Liver (tissue), 9 donors: ENCODE results near the gene POLR2L. TPM values are rescaled to one million over a fixed set of nuclear protein-coding genes. Genes with fewer than 3 reads are reported as not detected.

Source experiments
- DNase-seq: peaks from one replicate; pipeline ENCODE4 v3.0.0-alpha.2; 2017; ENCODE audit warnings: low spot score
- H3K27ac ChIP-seq, 2 donors: one replicate each; pipeline ENCODE4 v1.7.0; 2013; ENCODE audit warnings: inconsistent platforms in 2 of 2, low read length in 2 of 2, control low read depth in 1 of 2, low read depth in 1 of 2, mild to moderate bottlenecking in 1 of 2
- H3K27me3 ChIP-seq, 4 donors: one replicate each; pipeline versions ENCODE4 v1.6.1 to v1.7.0; 2013; ENCODE audit warnings: low read length in 3 of 4, inconsistent platforms in 1 of 4, mild to moderate bottlenecking in 1 of 4, moderate library complexity in 1 of 4; ENCODE audit not compliant: control insufficient read depth in 4 of 4, insufficient read depth in 4 of 4
- H3K36me3 ChIP-seq, 4 donors: one replicate each; pipeline versions ENCODE4 v1.6.1 to v1.7.0; 2013; ENCODE audit warnings: low read length in 3 of 4, mild to moderate bottlenecking in 3 of 4, low read depth in 1 of 4, moderate library complexity in 1 of 4; ENCODE audit not compliant: control insufficient read depth in 4 of 4, insufficient read depth in 3 of 4
- H3K4me1 ChIP-seq, 4 donors: one replicate each; pipeline versions ENCODE4 v1.6.1 to v1.7.0; 2013; ENCODE audit warnings: low read length in 3 of 4, mild to moderate bottlenecking in 3 of 4, moderate library complexity in 1 of 4; ENCODE audit not compliant: control insufficient read depth in 4 of 4, insufficient read depth in 4 of 4
- H3K4me3 ChIP-seq, 3 donors: one replicate each; pipeline versions ENCODE4 v1.6.1 to v1.7.0; 2013; ENCODE audit warnings: low read length in 3 of 3, control low read depth in 1 of 3, low read depth in 1 of 3, mild to moderate bottlenecking in 1 of 3
- H3K9ac ChIP-seq, 2 donors: one replicate each; pipeline ENCODE4 v1.7.0; 2013; ENCODE audit warnings: low read length in 2 of 2, mild to moderate bottlenecking in 2 of 2, moderate library complexity in 2 of 2, control low read depth in 1 of 2, low read depth in 1 of 2
- H3K9me3 ChIP-seq, 4 donors: one replicate each; pipeline versions ENCODE4 v1.6.1 to v1.7.0; 2013; ENCODE audit warnings: low read length in 3 of 4; ENCODE audit not compliant: control insufficient read depth in 4 of 4
- CTCF ChIP-seq: fragments of 150-350 bp; IDR thresholded peaks from 2 replicates; pipeline ENCODE4 v1.5.1; 2017; ENCODE audit warnings: improper control_type of control experiment, low read depth, low read length; ENCODE audit not compliant: missing input control
- EGR1 ChIP-seq, 2 donors: IDR thresholded peaks; 2 replicates each; pipeline ENCODE4 v1.6.1; 2016 to 2018; ENCODE audit warnings: antibody characterized with exemption in 2 of 2, low read depth in 2 of 2
- FOXA1 ChIP-seq: IDR thresholded peaks from 2 replicates; pipeline ENCODE4 v1.6.1; 2016; ENCODE audit warnings: antibody characterized with exemption
- FOXA2 ChIP-seq: IDR thresholded peaks from 2 replicates; pipeline ENCODE4 v1.6.1; 2016; ENCODE audit warnings: antibody characterized with exemption
- GABPA ChIP-seq, 2 donors: IDR thresholded peaks in 1 of 2; conservative IDR thresholded peaks in 1 of 2; 2 replicates each; pipeline ENCODE4 v1.6.1; 2016; ENCODE audit warnings: antibody characterized with exemption in 2 of 2, mild to moderate bottlenecking in 1 of 2, moderate library complexity in 1 of 2
- HNF4A ChIP-seq, 2 donors: conservative IDR thresholded peaks; 2 replicates each; pipeline ENCODE4 v1.6.1; 2016; ENCODE audit warnings: antibody characterized with exemption in 2 of 2, mild to moderate bottlenecking in 2 of 2
- HNF4G ChIP-seq: IDR thresholded peaks from 2 replicates; pipeline ENCODE4 v1.6.1; 2016; ENCODE audit warnings: antibody characterized with exemption
- JUND ChIP-seq, 2 donors: IDR thresholded peaks; 2 replicates each; pipeline ENCODE4 v1.6.1; 2016; ENCODE audit warnings: antibody characterized with exemption in 2 of 2
- NR2F2 ChIP-seq: IDR thresholded peaks from 2 replicates; pipeline ENCODE4 v1.6.1; 2016; ENCODE audit warnings: antibody characterized with exemption
- RAD21 ChIP-seq, 2 donors: IDR thresholded peaks; 2 replicates each; pipeline ENCODE4 v1.6.1; 2016; ENCODE audit warnings: antibody characterized with exemption in 2 of 2, mild to moderate bottlenecking in 2 of 2
- RXRA ChIP-seq, 2 donors: IDR thresholded peaks; 2 replicates each; pipeline ENCODE4 v1.6.1; 2017 to 2018; ENCODE audit warnings: antibody characterized with exemption in 2 of 2, mild to moderate bottlenecking in 1 of 2
- SP1 ChIP-seq: IDR thresholded peaks from 2 replicates; pipeline ENCODE4 v1.6.1; 2018; ENCODE audit warnings: antibody characterized with exemption, mild to moderate bottlenecking
- TAF1 ChIP-seq: conservative IDR thresholded peaks from 2 replicates; pipeline ENCODE4 v1.6.1; 2016; ENCODE audit warnings: antibody characterized with exemption, mild to moderate bottlenecking
- YY1 ChIP-seq: IDR thresholded peaks from 2 replicates; pipeline ENCODE4 v1.6.1; 2016; ENCODE audit warnings: antibody characterized with exemption, mild to moderate bottlenecking
- ZBTB33 ChIP-seq: IDR thresholded peaks from 2 replicates; pipeline ENCODE4 v1.6.1; 2016; ENCODE audit warnings: antibody characterized with exemption
- WGBS: extraction: QIAGEN DNeasy Blood & Tissue Kit; methylation state at CpG from one replicate; pipeline ENCODE4 v1.1.7; 2013; 5-methylcytosine and 5-hydroxymethylcytosine counted together
- polyA plus RNA-seq, 2 donors: library from polyadenylated mRNA; stranded (reverse) in 1 of 2; unstranded in 1 of 2; fragments of 200-250 nt in 1 of 2; fragments of >200 nt in 1 of 2; fragmentation: Nextera tagmentation in 1 of 2; extraction: Ambion mirVana in 1 of 2; gene quantifications; one replicate each; pipeline versions ENCODE4 v1.2.1 to v1.2.3, GENCODE V29; 2013 to 2015
- total RNA-seq, 2 donors: library from RNA; depleted of rRNA; stranded (reverse); fragments of >200 nt; gene quantifications; one replicate each; pipeline ENCODE4 v1.2.3, GENCODE V29; 2014
- TF ChIP-seq, protein P1 (sequence below): IDR thresholded peaks from 2 replicates; pipeline ENCODE4 v1.6.1; 2016; ENCODE audit warnings: antibody characterized with exemption, mild to moderate bottlenecking
- TF ChIP-seq, protein P2 (sequence below): IDR thresholded peaks from 2 replicates; pipeline ENCODE4 v1.6.1; 2016; ENCODE audit warnings: antibody characterized with exemption
- TF ChIP-seq, protein P3 (sequence below): IDR thresholded peaks from 2 replicates; pipeline ENCODE4 v1.6.1; 2016; ENCODE audit warnings: antibody characterized with exemption
- donor health status: healthy.
- donor health status: healthy.
- donor health status: healthy.
- donor health status: healthy.
- donor health status: healthy.

POLR2L gene
- total and polyA plus RNA-seq, 4 donors, result 28.1 to 230 (median 106) TPM

DNA sequence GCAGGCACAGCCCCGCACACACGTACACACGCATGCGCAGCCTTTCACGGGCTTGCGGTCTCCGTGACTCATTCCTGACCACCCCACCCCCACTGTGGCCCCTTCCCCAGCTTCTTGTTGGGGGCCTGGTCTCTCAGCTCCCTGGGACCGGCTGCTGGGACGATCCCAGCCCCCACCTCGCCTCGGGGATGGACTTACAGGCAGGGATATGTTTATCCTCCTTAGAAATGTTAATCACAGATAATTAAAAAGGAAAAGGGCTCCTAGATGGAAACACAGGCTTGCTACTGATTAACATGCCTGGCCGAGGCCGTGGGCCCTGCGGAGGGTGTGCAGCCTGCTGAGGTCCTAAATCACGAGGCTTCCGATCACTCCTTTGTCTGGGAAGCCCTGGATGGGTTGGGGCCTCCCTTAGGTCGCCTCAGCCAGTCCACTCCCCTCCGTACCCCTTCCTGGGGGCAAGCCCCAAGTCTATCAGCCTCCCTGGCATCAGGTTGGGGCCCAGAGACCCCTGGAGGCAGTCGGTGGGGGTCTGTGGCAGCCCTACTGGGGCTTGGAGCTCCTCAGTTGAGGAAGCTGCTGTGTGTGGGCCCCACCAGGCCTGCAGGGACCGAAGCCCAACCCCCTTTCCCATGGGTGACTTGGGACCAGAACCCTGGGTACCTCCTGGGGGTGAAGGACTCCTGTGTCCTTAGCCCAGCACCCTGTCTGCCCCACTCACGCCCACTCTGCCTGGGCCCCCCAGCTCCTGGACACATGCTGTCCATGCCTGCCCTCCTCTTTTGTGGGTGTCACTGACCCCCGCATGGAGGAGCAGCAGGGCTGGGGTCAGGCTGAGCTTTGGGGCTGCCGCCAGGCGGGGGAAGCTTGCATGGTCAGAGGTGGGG lies 20.9 kb upstream of the POLR2L start:
- no peaks in the 10 kb centered on the region for H3K9me3 ChIP-seq
- H3K4me3 ChIP-seq, result no peak overlapping the region
- H3K4me1 ChIP-seq, result peaks cover 0 to 7% (median 3%) of the 10 kb centered on the region in 4 donors
- no peaks in the 10 kb centered on the region for H3K27me3 ChIP-seq
- no peak overlapping the region for H3K27ac ChIP-seq
- 82% methylated on average over 24 of the region's 24 CpGs for WGBS
- peaks cover 0 to 5% (median under 1%) of the 10 kb centered on the region in 4 donors for H3K36me3 ChIP-seq
- DNase-seq, result no peak
- TF ChIP-seq YY1, result no peak
- TF ChIP-seq, protein P1, sequence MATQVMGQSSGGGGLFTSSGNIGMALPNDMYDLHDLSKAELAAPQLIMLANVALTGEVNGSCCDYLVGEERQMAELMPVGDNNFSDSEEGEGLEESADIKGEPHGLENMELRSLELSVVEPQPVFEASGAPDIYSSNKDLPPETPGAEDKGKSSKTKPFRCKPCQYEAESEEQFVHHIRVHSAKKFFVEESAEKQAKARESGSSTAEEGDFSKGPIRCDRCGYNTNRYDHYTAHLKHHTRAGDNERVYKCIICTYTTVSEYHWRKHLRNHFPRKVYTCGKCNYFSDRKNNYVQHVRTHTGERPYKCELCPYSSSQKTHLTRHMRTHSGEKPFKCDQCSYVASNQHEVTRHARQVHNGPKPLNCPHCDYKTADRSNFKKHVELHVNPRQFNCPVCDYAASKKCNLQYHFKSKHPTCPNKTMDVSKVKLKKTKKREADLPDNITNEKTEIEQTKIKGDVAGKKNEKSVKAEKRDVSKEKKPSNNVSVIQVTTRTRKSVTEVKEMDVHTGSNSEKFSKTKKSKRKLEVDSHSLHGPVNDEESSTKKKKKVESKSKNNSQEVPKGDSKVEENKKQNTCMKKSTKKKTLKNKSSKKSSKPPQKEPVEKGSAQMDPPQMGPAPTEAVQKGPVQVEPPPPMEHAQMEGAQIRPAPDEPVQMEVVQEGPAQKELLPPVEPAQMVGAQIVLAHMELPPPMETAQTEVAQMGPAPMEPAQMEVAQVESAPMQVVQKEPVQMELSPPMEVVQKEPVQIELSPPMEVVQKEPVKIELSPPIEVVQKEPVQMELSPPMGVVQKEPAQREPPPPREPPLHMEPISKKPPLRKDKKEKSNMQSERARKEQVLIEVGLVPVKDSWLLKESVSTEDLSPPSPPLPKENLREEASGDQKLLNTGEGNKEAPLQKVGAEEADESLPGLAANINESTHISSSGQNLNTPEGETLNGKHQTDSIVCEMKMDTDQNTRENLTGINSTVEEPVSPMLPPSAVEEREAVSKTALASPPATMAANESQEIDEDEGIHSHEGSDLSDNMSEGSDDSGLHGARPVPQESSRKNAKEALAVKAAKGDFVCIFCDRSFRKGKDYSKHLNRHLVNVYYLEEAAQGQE, result no peak
- no peak for TF ChIP-seq NR2F2
- no peak overlapping the region for H3K9ac ChIP-seq

DNA sequence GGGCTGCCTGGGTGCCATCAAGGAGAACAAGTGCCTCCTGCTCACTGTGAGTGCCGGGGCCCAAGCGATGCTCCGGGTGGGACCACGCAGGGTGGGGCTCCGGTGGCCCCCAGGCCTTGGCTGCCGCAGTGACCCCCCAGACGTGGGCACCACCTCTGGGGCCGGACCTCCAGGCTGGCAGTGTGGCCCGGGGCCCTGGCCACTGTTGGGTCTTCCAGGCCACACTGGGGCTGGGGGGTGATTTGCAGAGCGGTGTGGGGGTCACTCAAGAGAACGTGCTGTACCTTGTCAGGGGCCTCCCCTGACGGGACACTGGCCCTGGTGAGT lies 20.3 kb upstream of the POLR2L start:
- no peaks in the 10 kb centered on the region for H3K9me3 ChIP-seq
- peaks cover 0 to 5% (median under 1%) of the 10 kb centered on the region in 4 donors for H3K36me3 ChIP-seq

More for the DNA sequence above, 20.3 kb upstream of the POLR2L start:
- no peak overlapping the region for H3K27ac ChIP-seq
- 88% methylated on average over 12 of the region's 12 CpGs for WGBS
- TF ChIP-seq EGR1 (IDR thresholded peaks at IDR 0.05; ENCODE audit: low read depth in 2 of 2) (no peak), FOXA2 (no peak), HNF4A (conservative IDR thresholded peaks at IDR 0.05) (no peak), SP1 (no peak), HNF4G (no peak), RAD21 (IDR thresholded peaks at IDR 0.05) (no peak), YY1 (no peak), TAF1 (no peak), JUND (IDR thresholded peaks at IDR 0.05) (no peak), CTCF (no peak), ZBTB33 (no peak), RXRA (IDR thresholded peaks at IDR 0.05) (no peak), NR2F2 (no peak), GABPA (IDR thresholded peaks at IDR 0.05 in 1 of 2, conservative IDR thresholded peaks at IDR 0.05 in 1 of 2) (no peak), FOXA1 (no peak)
- TF ChIP-seq, protein P2, sequence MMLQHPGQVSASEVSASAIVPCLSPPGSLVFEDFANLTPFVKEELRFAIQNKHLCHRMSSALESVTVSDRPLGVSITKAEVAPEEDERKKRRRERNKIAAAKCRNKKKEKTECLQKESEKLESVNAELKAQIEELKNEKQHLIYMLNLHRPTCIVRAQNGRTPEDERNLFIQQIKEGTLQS, result no peak
- TF ChIP-seq, protein P3, sequence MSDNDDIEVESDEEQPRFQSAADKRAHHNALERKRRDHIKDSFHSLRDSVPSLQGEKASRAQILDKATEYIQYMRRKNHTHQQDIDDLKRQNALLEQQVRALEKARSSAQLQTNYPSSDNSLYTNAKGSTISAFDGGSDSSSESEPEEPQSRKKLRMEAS, result no peak
- TF ChIP-seq, protein P1, result no peak
- H3K4me3 ChIP-seq, result no peak overlapping the region
- H3K4me1 ChIP-seq, result peaks cover 0 to 7% (median 3%) of the 10 kb centered on the region in 4 donors
- H3K27me3 ChIP-seq, result no peaks in the 10 kb centered on the region
- no peak for DNase-seq
- H3K9ac ChIP-seq, result no peak overlapping the region
